Right atrium auricular region (tissue), 2 donors: ENCODE results near the gene SLC39A11. TPM values are rescaled to one million over a fixed set of nuclear protein-coding genes. Genes with fewer than 3 reads are reported as not detected.

Source experiments
- DNase-seq: peaks from one replicate; pipeline ENCODE4 v3.0.0-alpha.2; 2019; ENCODE audit warnings: low spot score
- H3K27ac ChIP-seq, 2 donors: fragments of 200-600 bp; sonication (generic); 1 replicate in 1 of 2; 2 replicates in 1 of 2; pipeline ENCODE4 v1.5.1; 2016 to 2019
- H3K27me3 ChIP-seq, 2 donors: fragments of 200-600 bp; sonication (generic); one replicate each; pipeline versions ENCODE4 v1.5.1 to v1.6.0; 2017 to 2019
- H3K36me3 ChIP-seq: fragments of 200-600 bp; sonication (generic); one replicate; pipeline ENCODE4 v1.5.1; 2016
- H3K4me1 ChIP-seq, 2 donors: fragments of 200-600 bp; sonication (generic); one replicate each; pipeline versions ENCODE4 v1.5.1 to v1.6.0; 2017 to 2019
- H3K4me3 ChIP-seq, 2 donors: fragments of 200-600 bp; sonication (generic); 1 replicate in 1 of 2; 2 replicates in 1 of 2; pipeline ENCODE4 v1.5.1; 2017 to 2019; ENCODE audit warnings: mild to moderate bottlenecking in 1 of 2, moderate library complexity in 1 of 2
- H3K9me3 ChIP-seq, 2 donors: fragments of 200-600 bp; sonication (generic); one replicate each; pipeline ENCODE4 v1.5.1; 2019
- CTCF ChIP-seq, 2 donors: fragments of 200-600 bp; sonication (generic); IDR thresholded peaks; one replicate each; pipeline ENCODE4 v1.5.1; 2019; ENCODE audit warnings: antibody characterized with exemption in 2 of 2
- total RNA-seq, 2 donors: library from RNA; depleted of rRNA; stranded (reverse); fragments of >200 nt; gene quantifications; one replicate each; pipeline ENCODE4 v1.1.0, GENCODE V29; 2016

The SLC39A11 gene
- total RNA-seq, 2 donors from 2014 or later = 7.4 to 15.5 TPM

GRCh38 chr17:72756256-72756655 is 336.2 kb downstream of the SLC39A11 start:
- TF ChIP-seq CTCF (IDR thresholded peaks at IDR 0.05) = no peak
- DNase-seq = no peak

GRCh38 chr17:72754513-72754912 is 338.0 kb downstream of the SLC39A11 start:
- no peak overlapping the region for H3K27ac ChIP-seq
- no peaks in the 10 kb centered on the region for H3K36me3 ChIP-seq
- no peak overlapping the region for H3K4me3 ChIP-seq
- TF ChIP-seq CTCF (IDR thresholded peaks at IDR 0.05) = no peak
- no peak for DNase-seq
- H3K4me1 ChIP-seq = no peaks in the 10 kb centered on the region
- no peaks in the 10 kb centered on the region for H3K27me3 ChIP-seq
- peaks cover 0 to 5% of the 10 kb centered on the region in 2 donors for H3K9me3 ChIP-seq

More at GRCh38 chr17:72756256-72756655, 336.2 kb downstream of the SLC39A11 start:
- Histone ChIP-seq H3K36me3 (no peaks in the 10 kb centered on the region), H3K4me1 (no peaks in the 10 kb centered on the region), H3K4me3 (no peak overlapping the region), H3K27me3 (no peaks in the 10 kb centered on the region), H3K9me3 (peaks cover 0 to 5% of the 10 kb centered on the region in 2 donors), H3K27ac (no peak overlapping the region)

GRCh38 chr17:72751746-72752145 is 340.7 kb downstream of the SLC39A11 start:
- H3K27ac ChIP-seq = no peak overlapping the region
- H3K4me3 ChIP-seq = no peak overlapping the region
- H3K36me3 ChIP-seq = no peaks in the 10 kb centered on the region
- no peak for DNase-seq
- no peak for TF ChIP-seq CTCF (IDR thresholded peaks at IDR 0.05)
- no peaks in the 10 kb centered on the region for H3K4me1 ChIP-seq
- H3K9me3 ChIP-seq = peaks cover 0 to 5% of the 10 kb centered on the region in 2 donors
- no peaks in the 10 kb centered on the region for H3K27me3 ChIP-seq

- TF ChIP-seq CTCF (IDR thresholded peaks at IDR 0.05) = no peak
- H3K27ac ChIP-seq = no peak overlapping the region
- no peak for DNase-seq
- H3K4me1 ChIP-seq = no peaks in the 10 kb centered on the region
- H3K36me3 ChIP-seq = no peaks in the 10 kb centered on the region
- H3K27me3 ChIP-seq = no peaks in the 10 kb centered on the region
- H3K4me3 ChIP-seq = no peak overlapping the region
- H3K9me3 ChIP-seq = no peaks in the 10 kb centered on the region
Observed at GRCh38 chr17:72749119-72749572, 343.3 kb downstream of the SLC39A11 start.

- Histone ChIP-seq H3K4me3 (no peak overlapping the region), H3K36me3 (no peaks in the 10 kb centered on the region), H3K9me3 (no peaks in the 10 kb centered on the region), H3K27ac (no peak overlapping the region), H3K4me1 (no peaks in the 10 kb centered on the region), H3K27me3 (no peaks in the 10 kb centered on the region)
- TF ChIP-seq CTCF (IDR thresholded peaks at IDR 0.05) = no peak
- DNase-seq = no peak
Observed at GRCh38 chr17:72747501-72747900, 345.0 kb downstream of the SLC39A11 start.

GRCh38 chr17:72745241-72745640 is 347.2 kb downstream of the SLC39A11 start:
- Histone ChIP-seq H3K27me3 (no peaks in the 10 kb centered on the region), H3K9me3 (no peaks in the 10 kb centered on the region), H3K4me1 (no peaks in the 10 kb centered on the region), H3K36me3 (no peaks in the 10 kb centered on the region), H3K27ac (no peak overlapping the region), H3K4me3 (no peak overlapping the region)
- no peak for TF ChIP-seq CTCF (IDR thresholded peaks at IDR 0.05)
- DNase-seq = no peak
